CD14-positive monocyte (primary cell): Measurements from ENCODE around the gene CDKN2B-AS1. TPM values are rescaled to one million over a fixed set of nuclear protein-coding genes. Genes with fewer than 3 reads are reported as not detected.

Experiments used
- DNase-seq, 3 donors: peaks; one replicate each; pipeline ENCODE4 v3.0.0-alpha.2; 2011 to 2022
- H2AFZ ChIP-seq: 2 replicates; pipeline ENCODE4 v1.6.0; 2012; ENCODE audit warnings: mild to moderate bottlenecking, low read depth, low read length, inconsistent platforms; ENCODE audit not compliant: insufficient read depth, poor library complexity, severe bottlenecking
- H3K27ac ChIP-seq, 2 donors: 1 replicate in 1 of 2; 2 replicates in 1 of 2; pipeline ENCODE4 v1.5.1; 2012 to 2013; ENCODE audit warnings: low read length in 2 of 2, control low read depth in 1 of 2, inconsistent platforms in 1 of 2, low read depth in 1 of 2, mild to moderate bottlenecking in 1 of 2
- H3K27me3 ChIP-seq, 2 donors: one replicate each; pipeline versions ENCODE4 v1.6.0 to v1.6.1; 2011 to 2013; ENCODE audit warnings: low read length in 2 of 2; ENCODE audit not compliant: control insufficient read depth in 2 of 2, insufficient read depth in 2 of 2
- H3K36me3 ChIP-seq, 2 donors: replicated peaks in 1 of 2; 1 replicate in 1 of 2; 2 replicates in 1 of 2; pipeline versions ENCODE4 v1.5.1 to v1.6.1; 2012 to 2013; ENCODE audit warnings: low read length in 2 of 2, control low read depth in 1 of 2, inconsistent platforms in 1 of 2, mild to moderate bottlenecking in 1 of 2; ENCODE audit not compliant: insufficient read depth in 2 of 2, control insufficient read depth in 1 of 2
- H3K4me1 ChIP-seq, 2 donors: 1 replicate in 1 of 2; 2 replicates in 1 of 2; pipeline versions ENCODE4 v1.5.1 to v1.6.1; 2012 to 2013; ENCODE audit warnings: low read length in 2 of 2, control low read depth in 1 of 2, inconsistent platforms in 1 of 2, mild to moderate bottlenecking in 1 of 2, moderate library complexity in 1 of 2; ENCODE audit not compliant: insufficient read depth in 2 of 2, control insufficient read depth in 1 of 2
- H3K4me2 ChIP-seq: replicated peaks from 2 replicates; pipeline ENCODE3; 2012; ENCODE audit warnings: low read length, moderate library complexity, mild to moderate bottlenecking; ENCODE audit not compliant: poor library complexity, severe bottlenecking; ENCODE audit errors: extremely low read depth
- H3K4me3 ChIP-seq, 3 experiments: fragments of 200-600 bp in 1 of 3; sonication (generic) in 1 of 3; replicated peaks in 1 of 3; 1 replicate in 2 of 3; 2 replicates in 1 of 3; pipeline ENCODE4 v1.5.1; 2011 to 2013; ENCODE audit warnings: low read length in 3 of 3, mild to moderate bottlenecking in 3 of 3, control low read depth in 2 of 3, low read depth in 2 of 3, inconsistent platforms in 1 of 3, moderate library complexity in 1 of 3
- H3K79me2 ChIP-seq: 2 replicates; pipeline ENCODE4 v1.6.0; 2012; ENCODE audit warnings: mild to moderate bottlenecking, control low read depth, inconsistent platforms, low read length, moderate library complexity; ENCODE audit not compliant: insufficient read depth
- H3K9ac ChIP-seq: 2 replicates; pipeline ENCODE4 v1.6.0; 2017; ENCODE audit warnings: low read length, mild to moderate bottlenecking; ENCODE audit not compliant: insufficient read depth, poor library complexity, severe bottlenecking
- H3K9me3 ChIP-seq, 2 donors: replicated peaks in 1 of 2; 1 replicate in 1 of 2; 2 replicates in 1 of 2; pipeline versions ENCODE4 v1.5.1 to v1.6.1; 2012 to 2013; ENCODE audit warnings: low read length in 2 of 2, control low read depth in 1 of 2; ENCODE audit not compliant: control insufficient read depth in 1 of 2, insufficient read depth in 1 of 2
- H4K20me1 ChIP-seq: 2 replicates; pipeline ENCODE4 v1.6.0; 2012; ENCODE audit warnings: mild to moderate bottlenecking, low read length, control low read depth, moderate library complexity; ENCODE audit not compliant: insufficient read depth
- H3K27ac Mint-ChIP-seq, 7 donors: one replicate each; pipeline ENCODE4 v1.8.0; 2020; ENCODE audit warnings: mild to moderate bottlenecking in 7 of 7, mixed read lengths in 7 of 7, moderate library complexity in 6 of 7, inconsistent platforms in 2 of 7
- H3K27me3 Mint-ChIP-seq, 3 donors: one replicate each; pipeline ENCODE4 v1.8.0; 2021 to 2022; ENCODE audit warnings: low read depth in 3 of 3, mild to moderate bottlenecking in 3 of 3, mixed read lengths in 3 of 3, moderate library complexity in 3 of 3, inconsistent platforms in 1 of 3
- H3K36me3 Mint-ChIP-seq, 2 donors: one replicate each; pipeline ENCODE4 v1.8.0; 2020; ENCODE audit warnings: mixed read lengths in 2 of 2, inconsistent platforms in 1 of 2, mild to moderate bottlenecking in 1 of 2
- H3K4me1 Mint-ChIP-seq: one replicate; pipeline ENCODE4 v1.8.0; 2020; ENCODE audit warnings: mild to moderate bottlenecking, mixed read lengths
- H3K4me3 Mint-ChIP-seq, 2 donors: one replicate each; pipeline ENCODE4 v1.8.0; 2020; ENCODE audit warnings: mild to moderate bottlenecking in 2 of 2, mixed read lengths in 2 of 2, moderate library complexity in 1 of 2
- H3K9me3 Mint-ChIP-seq, 7 donors: one replicate each; pipeline ENCODE4 v1.8.0; 2020 to 2022; ENCODE audit warnings: mixed read lengths in 7 of 7, mild to moderate bottlenecking in 6 of 7, moderate library complexity in 6 of 7, inconsistent platforms in 2 of 7
- CTCF ChIP-seq: fragments of 200-600 bp; IDR thresholded peaks from one replicate; pipeline ENCODE4 v1.8.0; 2022; ENCODE audit warnings: antibody characterized with exemption, mild to moderate bottlenecking
- WGBS: methylation state at CpG from one replicate; pipeline ENCODE4 v1.1.5; 2013; ENCODE audit warnings: missing lambda C conversion rate; ENCODE audit not compliant: insufficient coverage; 5-methylcytosine and 5-hydroxymethylcytosine counted together
- intact Hi-C, 2 donors: fragments of 100-400 bp; cut with micrococcal nuclease; formaldehyde crosslinking; loops; one replicate each; pipeline versions ENCODE4 v1.15.0 to v1.15.1; 2023
- polyA plus RNA-seq, 3 donors: library from polyadenylated mRNA; depleted of rRNA in 1 of 3; unstranded in 2 of 3; stranded (reverse) in 1 of 3; fragments of 300-500 nt in 2 of 3; fragments of >200 nt in 1 of 3; fragmentation: Illumina TruSeq in 2 of 3; gene quantifications; 1 replicate in 2 of 3; 2 replicates in 1 of 3; pipeline ENCODE4 v1.2.3, GENCODE V29; 2012 to 2021

The CDKN2B-AS1 gene
- polyA plus RNA-seq, 3 donors, result 0.35 to 0.55 (median 0.50) TPM

GRCh38 chr9:21965401-21965951 lies 29.1 kb upstream of the CDKN2B-AS1 start:
- Mint-ChIP-seq H3K27ac (peak overlapping the region in 4 of 7 donors; percentile 46 to 82 (median 52)), H3K4me3 (peak overlapping the region; percentile 71 to 90), H3K36me3 (peaks cover 17 to 26% of the 10 kb centered on the region in 2 donors), H3K27me3 (peaks cover 81 to 92% (median 84%) of the 10 kb centered on the region in 3 donors), H3K9me3 (peaks cover 6 to 72% (median 41%) of the 10 kb centered on the region in 7 donors), H3K4me1 (peaks cover 49% of the 10 kb centered on the region)
- Histone ChIP-seq H2AFZ (peak overlapping the region; percentile 78), H3K36me3 (no peaks in the 10 kb centered on the region), H3K4me2 (peak overlapping the region; percentile 82), H3K4me3 (peak overlapping the region; percentile 5 to 72 (median 29)), H3K79me2 (no peaks in the 10 kb centered on the region), H3K9me3 (peaks cover 16 to 53% of the 10 kb centered on the region in 2 donors), H3K9ac (no peak overlapping the region), H4K20me1 (no peaks in the 10 kb centered on the region), H3K27ac (no peak overlapping the region), H3K27me3 (peaks cover 80 to 100% of the 10 kb centered on the region in 2 donors), H3K4me1 (peaks cover 28 to 33% of the 10 kb centered on the region in 2 donors)
- WGBS, result 1% methylated on average over 21 of the region's 30 CpGs
- intact Hi-C loops, result loop anchor here (5.0 kb wide), 2 partner anchors 42 to 153 kb away; partner anchors contain the start of gene CDKN2B (in 2 of the 2)
- peak; percentile 32 for TF ChIP-seq CTCF
- peak in 2 of 3 donors; percentile 40 to 70 for DNase-seq

GRCh38 chr9:21966140-21966851 lies 28.3 kb upstream of the CDKN2B-AS1 start:
- Histone ChIP-seq H4K20me1 (no peaks in the 10 kb centered on the region), H2AFZ (no peak overlapping the region), H3K9ac (no peak overlapping the region), H3K4me3 (no peak overlapping the region), H3K9me3 (peaks cover 19 to 60% of the 10 kb centered on the region in 2 donors), H3K36me3 (no peaks in the 10 kb centered on the region), H3K27ac (no peak overlapping the region), H3K4me1 (peaks cover 31 to 42% of the 10 kb centered on the region in 2 donors), H3K27me3 (peaks cover 88 to 100% of the 10 kb centered on the region in 2 donors), H3K79me2 (no peaks in the 10 kb centered on the region), H3K4me2 (no peak overlapping the region)
- no peak for TF ChIP-seq CTCF
- H3K27ac Mint-ChIP-seq, result peak overlapping the region in 1 of 7 donors; percentile 82
- WGBS, result 9% methylated on average over 5 of the region's 15 CpGs
- peaks cover 53% of the 10 kb centered on the region for H3K4me1 Mint-ChIP-seq
- no peak for DNase-seq
- H3K27me3 Mint-ChIP-seq, result peaks cover 85 to 94% (median 87%) of the 10 kb centered on the region in 3 donors
- H3K36me3 Mint-ChIP-seq, result peaks cover 20 to 29% of the 10 kb centered on the region in 2 donors
- H3K4me3 Mint-ChIP-seq, result peak overlapping the region in 1 of 2 donors; percentile 90
- intact Hi-C loops, result loop anchor here (5.0 kb wide), 2 partner anchors 41 to 154 kb away; partner anchors contain the start of gene CDKN2B (in 2 of the 2)
- H3K9me3 Mint-ChIP-seq, result peaks cover 6 to 78% (median 45%) of the 10 kb centered on the region in 7 donors
